SK-N-SH (cell line): ENCODE measurements around the gene IRF1. TPM values are rescaled to one million over a fixed set of nuclear protein-coding genes. Genes with fewer than 3 reads are reported as not detected.

ENCODE experiments used
- CTCF ChIA-PET: fragments of 300-600, 350-600 bp; formaldehyde crosslinking; extraction: SDS; loops from one replicate; lab custom pipeline; 2021; lab: Yijun Ruan, JAX
- POLR2A ChIA-PET: fragments of 350-600 bp; sonication (Branson Sonifier 250); formaldehyde crosslinking; extraction: SDS; loops from one replicate; lab custom pipeline; 2020; ENCODE audit warnings: antibody characterized with exemption, inconsistent platforms; lab: Yijun Ruan, JAX
- DNase-seq: peaks from one replicate; pipeline ENCODE4 v3.0.0; 2012
- H2AFZ ChIP-seq: fragments of 200-600 bp; sonication (generic); 2 replicates; pipeline ENCODE4 v1.8.1; 2016; ENCODE audit warnings: antibody characterized with exemption, mild to moderate bottlenecking, low read depth
- H3F3A ChIP-seq: fragments of 200-600 bp; sonication (generic); replicated peaks from 2 replicates; pipeline ENCODE3; 2016; ENCODE audit warnings: antibody characterized with exemption, mild to moderate bottlenecking; ENCODE audit not compliant: insufficient read depth
- H3K27ac ChIP-seq, 2 experiments: fragments of 200-500 bp in 1 of 2; fragments of 200-600 bp in 1 of 2; sonication (Bioruptor generic) in 1 of 2; sonication (generic), shearing (Covaris generic) in 1 of 2; 2 replicates each; pipeline versions ENCODE4 v1.5.1 to v1.6.1; 2014 to 2016; ENCODE audit warnings: low read depth in 2 of 2, inconsistent platforms in 1 of 2, low read length in 1 of 2, mild to moderate bottlenecking in 1 of 2, mixed read lengths in 1 of 2
- H3K27me3 ChIP-seq: fragments of 200-600 bp; sonication (generic), shearing (Covaris generic); 2 replicates; pipeline ENCODE4 v1.6.1; 2016; ENCODE audit warnings: mixed run types; ENCODE audit not compliant: insufficient read depth
- H3K36me3 ChIP-seq, 2 experiments: fragments of 200-500 bp in 1 of 2; fragments of 200-600 bp in 1 of 2; sonication (Bioruptor generic) in 1 of 2; sonication (generic) in 1 of 2; replicated peaks in 1 of 2; 2 replicates each; pipeline versions ENCODE3 to v1.5.1; 2014 to 2016; ENCODE audit warnings: low read length in 1 of 2, mild to moderate bottlenecking in 1 of 2; ENCODE audit not compliant: insufficient read depth in 2 of 2, control insufficient read depth in 1 of 2
- H3K4me1 ChIP-seq, 2 experiments: fragments of 200-500 bp in 1 of 2; fragments of 200-600 bp in 1 of 2; sonication (Bioruptor generic) in 1 of 2; sonication (generic), shearing (Covaris generic) in 1 of 2; 2 replicates each; pipeline versions ENCODE4 v1.5.1 to v1.6.1; 2014 to 2016; ENCODE audit warnings: low read depth in 1 of 2, low read length in 1 of 2, mixed run types in 1 of 2; ENCODE audit not compliant: insufficient read depth in 2 of 2, control insufficient read depth in 1 of 2
- H3K4me2 ChIP-seq: fragments of 200-600 bp; sonication (generic), shearing (Covaris generic); 2 replicates; pipeline ENCODE4 v1.6.1; 2017; ENCODE audit warnings: mixed run types
- H3K4me3 ChIP-seq, 2 experiments: fragments of 200-500 bp in 1 of 2; fragments of 200-600 bp in 1 of 2; sonication (Bioruptor generic) in 1 of 2; sonication (generic), shearing (Covaris generic) in 1 of 2; 2 replicates each; pipeline versions ENCODE4 v1.5.1 to v1.8.1; 2014 to 2016; ENCODE audit warnings: low read depth in 2 of 2, inconsistent platforms in 1 of 2, low read length in 1 of 2, mild to moderate bottlenecking in 1 of 2, mixed read lengths in 1 of 2, moderate library complexity in 1 of 2
- H3K79me2 ChIP-seq: fragments of 200-600 bp; sonication (generic); 2 replicates; pipeline ENCODE4 v1.8.1; 2017; ENCODE audit warnings: mild to moderate bottlenecking; ENCODE audit not compliant: insufficient read depth
- H3K9ac ChIP-seq: fragments of 200-600 bp; sonication (generic); 2 replicates; pipeline ENCODE4 v1.6.1; 2017; ENCODE audit warnings: mixed run types
- H3K9me2 ChIP-seq: fragments of 200-600 bp; sonication (generic); 2 replicates; pipeline ENCODE4 v1.6.1; 2017; ENCODE audit warnings: mixed run types
- H3K9me3 ChIP-seq: fragments of 200-600 bp; sonication (generic); 2 replicates; pipeline ENCODE4 v1.6.1; 2017; ENCODE audit warnings: mixed run types, mild to moderate bottlenecking, moderate library complexity
- H4K20me1 ChIP-seq: fragments of 200-600 bp; sonication (generic); 2 replicates; pipeline ENCODE4 v1.6.1; 2017; ENCODE audit warnings: mild to moderate bottlenecking, mixed run types; ENCODE audit not compliant: insufficient read depth
- ELF1 ChIP-seq: IDR thresholded peaks from 2 replicates; pipeline ENCODE4 v1.4.0; 2012
- EZH2phosphoT487 ChIP-seq: fragments of 200-600 bp; sonication (generic); IDR thresholded peaks from 2 replicates; pipeline ENCODE4 v1.6.1; 2017; ENCODE audit warnings: low read depth, mixed run types, mild to moderate bottlenecking, antibody characterized with exemption, moderate library complexity, borderline replicate concordance
- FOXJ3 ChIP-seq: sonication (generic); formaldehyde crosslinking; IDR thresholded peaks from 2 replicates; pipeline ENCODE4 v1.5.1; 2020; ENCODE audit warnings: mild to moderate bottlenecking, missing genetic modification reagents
- FOXM1 ChIP-seq: IDR thresholded peaks from 2 replicates; pipeline ENCODE4 v1.4.0; 2012; ENCODE audit warnings: low read depth, mild to moderate bottlenecking
- GABPA ChIP-seq: IDR thresholded peaks from 2 replicates; pipeline ENCODE4 v1.4.0; 2012; ENCODE audit warnings: low read depth, mild to moderate bottlenecking
- JUND ChIP-seq: IDR thresholded peaks from 2 replicates; pipeline ENCODE4 v1.4.0; 2012
- MEF2A ChIP-seq: IDR thresholded peaks from 2 replicates; pipeline ENCODE4 v1.4.0; 2012; ENCODE audit warnings: low read depth, borderline replicate concordance
- MXI1 ChIP-seq: IDR thresholded peaks from 2 replicates; pipeline ENCODE4 v1.6.1; 2012; ENCODE audit warnings: mild to moderate bottlenecking, low read depth, low read length, improper control_type of control experiment
- POLR2AphosphoS5 ChIP-seq: IDR thresholded peaks from 2 replicates; pipeline ENCODE4 v1.6.1; 2012; ENCODE audit warnings: low read depth, low read length
- RAD21 ChIP-seq: IDR thresholded peaks from 2 replicates; pipeline ENCODE4 v1.6.1; 2012; ENCODE audit warnings: mild to moderate bottlenecking, low read length
- RCOR1 ChIP-seq: fragments of 150-350 bp; IDR thresholded peaks from 2 replicates; pipeline ENCODE4 v1.6.1; 2017; ENCODE audit warnings: antibody characterized with exemption, low read length
- RFX5 ChIP-seq: IDR thresholded peaks from 2 replicates; pipeline ENCODE4 v1.6.1; 2012; ENCODE audit warnings: mild to moderate bottlenecking, improper control_type of control experiment, low read length
- RXRA ChIP-seq: IDR thresholded peaks from 2 replicates; pipeline ENCODE4 v1.4.0; 2012; ENCODE audit warnings: low read depth, mild to moderate bottlenecking, borderline replicate concordance
- TAF1 ChIP-seq: IDR thresholded peaks from 2 replicates; pipeline ENCODE4 v1.6.1; 2012; ENCODE audit warnings: low read depth, mild to moderate bottlenecking, low read length, moderate library complexity, borderline replicate concordance
- WGBS: methylation state at CpG from one replicate; pipeline ENCODE4 v1.1.6; 2017; ENCODE audit warnings: low lambda C conversion rate; 5-methylcytosine and 5-hydroxymethylcytosine counted together
- polyA plus RNA-seq, 3 experiments: library from polyadenylated mRNA; depleted of rRNA; stranded (reverse); fragments of >200 nt; gene quantifications; 2 replicates each; pipeline ENCODE4 v1.2.3, GENCODE V29; 2012
- TF ChIP-seq, protein P1 (sequence below): IDR thresholded peaks from 2 replicates; pipeline ENCODE4 v1.4.0; 2012; ENCODE audit warnings: low read depth
- TF ChIP-seq, protein P2 (sequence below): IDR thresholded peaks from 2 replicates; pipeline ENCODE4 v1.4.0; 2012; ENCODE audit warnings: low read depth, borderline replicate concordance
- TF ChIP-seq, protein P3 (sequence below): IDR thresholded peaks from 2 replicates; pipeline ENCODE4; 2012

IRF1 gene
- polyA plus RNA-seq, 1 of the 3 experiments (the other 2 are of a cell fraction) = 15.2 TPM

DNA sequence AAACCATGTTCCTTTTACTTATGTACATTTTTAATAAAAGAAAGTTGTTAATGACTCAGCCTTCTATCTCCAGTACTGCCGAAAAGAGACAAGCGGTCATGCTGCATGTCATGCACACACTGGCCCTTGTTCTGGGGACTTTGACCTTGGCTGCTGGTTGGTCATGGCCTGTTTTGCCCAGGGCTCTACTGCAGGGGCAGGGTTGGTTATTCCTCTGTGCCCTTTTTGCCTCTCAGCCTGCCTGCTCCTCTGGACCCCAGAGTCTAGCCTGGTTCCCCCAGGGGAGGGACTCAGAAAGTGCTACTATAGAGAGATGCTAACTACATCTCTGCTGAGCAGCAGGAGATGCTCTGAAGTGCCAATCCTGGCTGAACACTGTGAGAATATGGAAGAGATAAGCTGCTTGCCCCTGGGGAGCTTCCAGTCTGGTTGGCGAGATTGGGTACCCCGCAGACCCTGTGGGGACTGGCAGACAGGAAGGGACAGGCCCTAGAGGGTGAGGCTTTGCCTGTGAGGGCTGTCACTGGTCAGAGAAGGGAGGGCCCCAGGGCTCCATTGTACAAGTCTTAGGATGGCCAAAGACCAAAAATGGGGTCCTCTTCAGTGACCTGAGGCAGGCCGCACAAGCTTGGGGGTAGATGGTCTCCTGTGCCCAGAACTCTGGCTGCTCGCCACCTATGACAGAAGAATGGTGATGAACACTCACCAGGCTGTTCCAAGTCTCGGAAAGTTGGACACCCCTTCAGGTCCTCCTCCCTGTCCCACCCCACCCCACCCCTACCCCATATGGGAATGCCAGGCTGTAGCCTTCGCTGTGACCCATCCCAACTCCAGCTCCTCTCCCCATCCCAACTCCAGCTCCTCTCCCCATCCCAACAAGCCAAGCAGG lies 14.3 kb downstream of the IRF1 start:
- no peak overlapping the region for H3K4me2 ChIP-seq
- H3K9me3 ChIP-seq = no peaks in the 10 kb centered on the region
- no peak for TF ChIP-seq ELF1
- no peak for TF ChIP-seq RCOR1
- TF ChIP-seq, protein P1, sequence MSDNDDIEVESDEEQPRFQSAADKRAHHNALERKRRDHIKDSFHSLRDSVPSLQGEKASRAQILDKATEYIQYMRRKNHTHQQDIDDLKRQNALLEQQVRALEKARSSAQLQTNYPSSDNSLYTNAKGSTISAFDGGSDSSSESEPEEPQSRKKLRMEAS = no peak
- TF ChIP-seq POLR2AphosphoS5 = no peak
- TF ChIP-seq FOXM1 = no peak
- TF ChIP-seq MXI1 = no peak
- TF ChIP-seq EZH2phosphoT487 = no peak
- TF ChIP-seq FOXJ3 = no peak
- TF ChIP-seq, protein P2, sequence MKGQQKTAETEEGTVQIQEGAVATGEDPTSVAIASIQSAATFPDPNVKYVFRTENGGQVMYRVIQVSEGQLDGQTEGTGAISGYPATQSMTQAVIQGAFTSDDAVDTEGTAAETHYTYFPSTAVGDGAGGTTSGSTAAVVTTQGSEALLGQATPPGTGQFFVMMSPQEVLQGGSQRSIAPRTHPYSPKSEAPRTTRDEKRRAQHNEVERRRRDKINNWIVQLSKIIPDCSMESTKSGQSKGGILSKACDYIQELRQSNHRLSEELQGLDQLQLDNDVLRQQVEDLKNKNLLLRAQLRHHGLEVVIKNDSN = no peak
- H3K4me1 ChIP-seq = peaks cover 0 to 26% of the 10 kb centered on the region in 2 experiments; a peak in 1 of 4 replicates
- no peaks in the 10 kb centered on the region for H4K20me1 ChIP-seq
- H3K9ac ChIP-seq = no peak overlapping the region
- no peaks in the 10 kb centered on the region for H3K9me2 ChIP-seq
- no peak overlapping the region for H2AFZ ChIP-seq
- POLR2A ChIA-PET = no interaction called here
- no peak overlapping the region for H3K27ac ChIP-seq
- no peak for DNase-seq
- H3K27me3 ChIP-seq = no peaks in the 10 kb centered on the region
- no peak overlapping the region for H3K4me3 ChIP-seq
- no peaks in the 10 kb centered on the region for H3F3A ChIP-seq
- H3K79me2 ChIP-seq = no peaks in the 10 kb centered on the region
- CTCF ChIA-PET = interaction anchor here (1.0 to 1.1 kb wide), 2 partner anchors 17 to 57 kb away, joined by 3 read pairs; no protein-coding TSS in a partner anchor
- 92% methylated on average over 6 of the region's 8 CpGs for WGBS
- H3K36me3 ChIP-seq = no peaks in the 10 kb centered on the region

DNA sequence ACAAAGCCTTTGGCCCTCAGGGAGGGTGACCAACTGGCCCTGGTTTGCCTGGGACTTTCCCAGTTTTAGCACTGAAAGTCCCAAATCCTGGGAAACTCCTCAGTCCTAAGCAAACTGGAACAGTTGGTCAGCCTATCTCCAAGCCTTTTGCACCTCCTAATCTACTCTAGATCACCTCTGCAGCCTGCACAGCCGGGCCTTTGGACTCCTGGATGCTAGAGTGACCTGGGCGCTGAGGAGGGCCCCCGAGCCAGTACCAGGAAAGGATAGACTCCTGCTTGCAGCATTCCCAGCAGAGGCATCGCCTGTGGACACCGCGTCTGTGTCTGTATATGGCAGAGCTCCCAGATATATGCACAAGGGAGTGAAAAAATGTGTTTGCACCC lies 15.1 kb downstream of the IRF1 start:
- no peaks in the 10 kb centered on the region for H3F3A ChIP-seq
- TF ChIP-seq GABPA = no peak
- no peak for TF ChIP-seq TAF1
- TF ChIP-seq, protein P1 = no peak
- TF ChIP-seq RAD21 = no peak
- TF ChIP-seq, protein P3, sequence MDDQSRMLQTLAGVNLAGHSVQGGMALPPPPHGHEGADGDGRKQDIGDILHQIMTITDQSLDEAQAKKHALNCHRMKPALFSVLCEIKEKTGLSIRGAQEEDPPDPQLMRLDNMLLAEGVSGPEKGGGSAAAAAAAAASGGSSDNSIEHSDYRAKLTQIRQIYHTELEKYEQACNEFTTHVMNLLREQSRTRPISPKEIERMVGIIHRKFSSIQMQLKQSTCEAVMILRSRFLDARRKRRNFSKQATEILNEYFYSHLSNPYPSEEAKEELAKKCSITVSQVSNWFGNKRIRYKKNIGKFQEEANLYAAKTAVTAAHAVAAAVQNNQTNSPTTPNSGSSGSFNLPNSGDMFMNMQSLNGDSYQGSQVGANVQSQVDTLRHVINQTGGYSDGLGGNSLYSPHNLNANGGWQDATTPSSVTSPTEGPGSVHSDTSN = no peak
- TF ChIP-seq RXRA = no peak
- no peak for TF ChIP-seq POLR2AphosphoS5
- TF ChIP-seq RFX5 = no peak
- TF ChIP-seq MEF2A = no peak
- TF ChIP-seq JUND = no peak
- TF ChIP-seq, all 33 proteins: peak for 0
- no peaks in the 10 kb centered on the region for H4K20me1 ChIP-seq
- no peak for DNase-seq
- H3K4me2 ChIP-seq = no peak overlapping the region
- ChIA-PET POLR2A (interaction anchor here (1.1 kb wide), 1 partner anchor 10 kb away, joined by 3 read pairs; no protein-coding TSS in a partner anchor), CTCF (interaction anchor here (0.9 to 2.3 kb wide), 2 partner anchors 19 to 26 kb away, joined by 3 to 7 read pairs; no protein-coding TSS in a partner anchor)
- H3K9me3 ChIP-seq = no peaks in the 10 kb centered on the region
- H3K4me3 ChIP-seq = no peak overlapping the region
- no peaks in the 10 kb centered on the region for H3K9me2 ChIP-seq
- no peaks in the 10 kb centered on the region for H3K79me2 ChIP-seq
- no peak overlapping the region; a peak in 1 of 4 replicates for H3K27ac ChIP-seq
- WGBS = 83% methylated on average over 6 of the region's 6 CpGs
- no peaks in the 10 kb centered on the region for H3K36me3 ChIP-seq
- peaks cover 0 to 33% of the 10 kb centered on the region in 2 experiments; a peak in 1 of 4 replicates for H3K4me1 ChIP-seq
- H2AFZ ChIP-seq = no peak overlapping the region
- no peaks in the 10 kb centered on the region for H3K27me3 ChIP-seq
- H3K9ac ChIP-seq = no peak overlapping the region
